Activated T-cell treated with anti-CD3 and anti-CD28 coated beads for 48 hours (primary cell): Measurements from ENCODE around the gene IDI1.
"Not testable (repeated sequence)": the region's sequence is repeated elsewhere in the genome, so short reads cannot be mapped to it uniquely, and the experiment has no call there.

Source experiments
- DNase-seq: peaks from one replicate; pipeline ENCODE4 v3.0.0-alpha.2; 2020; ENCODE audit warnings: low read depth

Gene IDI1

DNA sequence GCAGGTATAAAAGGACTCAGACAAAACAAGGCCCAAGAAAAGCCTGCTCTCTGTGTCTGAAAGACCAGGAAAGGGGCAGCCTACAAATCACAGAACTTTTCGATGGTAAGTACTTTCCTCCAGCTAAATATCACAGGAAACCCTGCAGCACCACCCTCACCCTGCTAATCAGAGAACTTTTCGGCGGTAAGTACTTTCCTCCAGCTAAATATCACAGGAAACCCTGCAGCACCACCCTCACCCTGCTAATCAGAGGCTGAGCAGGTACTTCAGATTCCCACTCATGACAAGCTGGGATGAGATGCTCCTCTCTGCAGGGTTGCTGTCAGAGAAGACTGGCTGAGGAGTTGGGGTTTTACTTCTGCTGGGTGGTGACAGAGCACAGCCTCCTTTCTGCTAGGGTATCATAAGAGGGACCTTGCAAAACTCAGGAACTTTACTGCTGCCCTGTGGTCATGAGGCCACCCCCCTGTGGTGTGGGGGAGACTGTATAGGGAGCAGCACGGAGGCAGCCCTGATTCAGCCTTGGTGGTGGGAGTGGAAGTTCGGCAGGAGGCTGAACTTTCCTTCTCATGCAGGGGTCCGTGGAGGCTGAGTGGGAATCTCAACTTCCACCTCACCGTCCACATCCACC is 14.4 kb upstream of the IDI1 start:
- DNase-seq: no peak

DNA sequence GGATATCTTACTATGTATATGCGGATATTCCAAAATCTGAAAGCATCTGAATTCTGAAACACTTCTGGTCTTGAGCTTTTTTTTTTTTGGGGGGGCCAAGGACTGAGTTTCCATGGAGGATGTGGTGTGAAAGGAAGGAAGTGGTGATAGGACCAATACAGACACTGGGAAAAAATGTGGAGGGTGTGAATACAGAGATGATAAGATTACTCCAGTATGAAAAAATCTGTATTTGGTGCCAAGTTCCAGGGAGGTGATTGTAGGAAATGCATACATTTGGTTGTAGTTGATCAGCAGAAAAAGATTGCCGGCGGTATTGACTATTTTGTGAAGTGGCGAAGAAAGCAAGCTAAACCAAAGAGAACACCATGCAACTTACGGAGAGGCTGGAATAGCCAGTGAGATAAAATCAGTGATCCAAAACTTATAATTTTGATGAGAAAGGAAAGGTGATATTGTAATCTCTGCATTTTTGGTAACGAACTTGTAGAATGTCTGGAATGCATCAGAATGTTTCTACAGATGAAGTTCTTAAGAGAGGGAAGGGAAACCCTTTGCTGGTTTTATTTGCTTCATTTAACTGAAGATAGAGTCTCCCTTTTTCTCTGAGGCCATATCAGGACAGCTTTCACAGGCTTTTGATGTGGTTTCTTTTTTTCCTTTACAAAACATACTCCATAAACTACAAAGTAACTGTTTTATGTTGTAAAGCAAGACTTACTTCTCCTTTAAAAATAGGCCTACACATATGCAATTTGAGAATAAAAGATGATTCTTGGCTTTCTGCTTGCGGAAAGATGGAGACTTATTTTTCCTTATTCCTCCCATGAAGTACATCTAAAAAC is 13.2 kb upstream of the IDI1 start:
- DNase-seq: no peak

DNA sequence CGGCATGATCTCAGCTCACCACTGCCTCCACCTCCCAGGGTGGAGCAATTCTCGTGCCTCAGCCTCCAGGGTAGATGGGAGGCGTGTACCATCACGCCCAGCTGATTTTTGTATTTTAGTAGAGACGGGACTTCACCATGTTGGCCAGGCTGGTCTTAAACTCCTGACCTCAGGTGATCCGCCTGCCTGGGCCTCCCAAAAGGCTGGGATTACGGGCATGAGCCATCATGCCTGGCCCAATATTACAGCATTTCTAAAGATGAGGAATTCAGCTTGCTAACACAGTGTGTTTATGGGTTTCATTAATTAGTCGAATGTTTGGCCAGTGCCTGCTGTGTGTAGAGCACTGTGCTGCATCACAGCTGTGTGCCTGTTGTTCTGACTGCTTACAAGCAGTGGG is 11.0 kb upstream of the IDI1 start:
- no peak for DNase-seq

DNA sequence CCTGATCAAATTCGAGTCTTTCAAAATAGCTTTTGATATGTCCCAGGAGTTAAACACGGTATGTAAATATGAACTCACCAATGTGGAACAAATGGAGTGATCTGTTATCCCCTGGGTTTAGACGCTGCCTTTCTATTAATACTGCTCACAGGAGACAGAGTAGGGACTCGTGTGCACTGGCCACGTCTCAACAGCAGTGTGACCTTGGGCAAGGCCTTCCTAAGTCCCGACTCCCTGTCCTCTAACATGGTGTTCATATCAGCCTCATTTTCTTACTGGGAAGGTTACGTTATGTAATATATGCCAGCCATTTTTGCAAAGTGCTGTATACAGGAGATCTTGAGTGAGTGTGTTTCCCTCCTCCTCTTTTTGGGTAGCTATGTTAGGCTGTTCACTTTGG is 9.1 kb upstream of the IDI1 start:
- DNase-seq: no peak

DNA sequence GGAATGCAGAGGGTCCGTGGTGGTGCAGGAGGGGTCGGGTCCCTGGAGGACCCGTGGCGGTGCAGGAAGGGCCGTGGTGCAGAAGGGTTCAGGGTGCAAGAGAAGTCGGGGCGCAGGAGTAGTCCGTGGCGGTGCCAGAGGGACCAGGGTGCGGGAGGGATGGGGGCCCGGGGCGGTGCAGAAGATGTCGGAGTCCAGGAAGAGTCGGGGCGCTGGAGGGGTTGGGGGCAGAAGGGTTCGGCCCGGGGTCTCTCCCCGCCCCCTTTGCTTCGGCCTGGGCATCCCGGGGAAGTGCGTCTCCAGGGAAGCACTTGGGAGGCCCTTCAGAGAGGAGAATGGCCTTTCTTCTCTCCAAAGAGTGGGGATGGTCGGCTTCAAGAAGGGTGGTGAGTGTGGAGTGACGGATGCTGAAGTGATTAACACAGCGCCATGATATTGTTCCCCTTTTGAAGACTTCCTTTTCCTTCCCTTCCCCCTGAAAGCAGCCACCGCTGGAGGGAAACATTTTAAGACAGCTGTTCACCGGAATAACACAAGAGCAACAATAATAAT is 8.3 kb upstream of the IDI1 start:
- no peak for DNase-seq

DNA sequence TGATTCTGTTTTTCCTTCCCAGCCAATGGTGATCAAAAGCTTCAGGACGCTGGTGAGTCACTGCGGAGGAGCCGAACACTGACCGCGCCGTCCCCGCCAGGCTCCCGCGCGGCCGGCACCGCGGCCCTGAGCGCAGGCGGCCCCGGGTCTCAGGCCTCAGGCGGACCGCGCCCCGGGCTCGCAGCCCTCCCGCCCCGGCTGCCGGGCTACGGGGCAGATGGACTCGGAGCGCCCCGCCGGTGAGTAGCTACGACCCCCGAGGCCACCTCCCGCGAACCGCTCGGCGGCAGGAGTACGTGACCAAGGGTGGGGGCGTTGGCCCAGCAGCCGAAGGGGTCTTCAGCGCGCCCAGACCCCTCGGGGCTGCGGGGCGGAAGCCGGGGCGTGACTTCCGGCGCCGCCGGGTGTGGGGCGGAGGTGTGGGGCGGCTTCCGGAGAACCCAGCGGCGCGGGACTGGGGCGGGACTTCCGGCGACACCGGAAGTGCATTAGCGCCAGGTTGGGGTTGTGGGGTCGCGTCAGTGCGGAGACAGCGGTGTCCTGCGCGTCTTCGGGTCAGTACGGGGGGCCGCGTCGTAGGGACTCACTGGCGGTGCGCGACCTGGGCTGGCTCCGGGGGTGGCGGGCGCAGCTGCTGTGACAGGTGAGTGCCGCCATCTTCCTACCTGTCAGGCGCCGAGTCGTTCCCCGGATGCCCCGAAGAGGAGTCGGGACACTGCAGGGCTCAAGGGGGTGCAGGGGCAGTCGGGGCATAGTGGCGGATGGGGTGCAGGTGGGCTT is 7.6 kb upstream of the IDI1 start, which contains the start of gene WDR37:
Gene WDR37 (plus strand): TSS at position 60 of the 780 bp plus-strand sequence. CDS start 15,771 bp downstream, outside the sequence.
- peak; percentile 87 for DNase-seq

DNA sequence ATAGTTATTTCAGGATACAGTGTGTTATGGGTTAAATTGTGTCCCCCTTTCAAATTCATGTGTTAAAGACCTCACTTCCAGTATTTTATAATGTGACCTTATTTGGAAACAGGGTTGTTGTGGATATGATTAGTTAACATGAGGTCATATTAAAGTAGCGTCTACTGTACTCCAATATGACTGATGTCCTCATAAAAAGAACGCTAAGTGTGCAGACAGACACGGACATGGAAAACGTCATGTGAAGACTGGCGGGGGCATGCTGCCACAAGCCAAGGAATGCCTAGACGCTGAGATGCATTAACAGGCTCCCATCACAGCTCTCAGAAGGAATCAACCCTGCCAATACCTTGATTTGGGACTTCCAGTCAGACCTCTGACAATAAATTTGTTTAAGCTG is 5.8 kb upstream of the IDI1 start:
- no peak for DNase-seq

DNA sequence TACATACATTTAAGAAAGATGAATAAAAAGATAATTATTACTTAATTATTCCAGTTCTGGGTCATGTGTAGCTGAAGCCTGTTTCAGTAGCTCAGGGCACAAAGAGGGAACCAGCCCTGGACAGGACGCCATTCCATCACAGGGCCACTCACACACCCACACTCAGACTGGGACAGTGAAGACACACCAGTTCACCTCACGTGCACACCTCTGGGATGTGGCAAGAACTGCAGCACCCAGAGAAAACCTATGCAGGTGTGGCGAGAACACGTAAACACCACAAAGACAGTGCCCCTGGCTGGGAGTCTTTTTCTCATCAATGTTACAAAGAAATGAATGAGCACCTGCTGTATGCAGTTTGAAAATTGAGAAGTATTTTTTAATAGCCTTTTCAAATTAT is 1.6 kb upstream of the IDI1 start:
- no peak for DNase-seq

DNA sequence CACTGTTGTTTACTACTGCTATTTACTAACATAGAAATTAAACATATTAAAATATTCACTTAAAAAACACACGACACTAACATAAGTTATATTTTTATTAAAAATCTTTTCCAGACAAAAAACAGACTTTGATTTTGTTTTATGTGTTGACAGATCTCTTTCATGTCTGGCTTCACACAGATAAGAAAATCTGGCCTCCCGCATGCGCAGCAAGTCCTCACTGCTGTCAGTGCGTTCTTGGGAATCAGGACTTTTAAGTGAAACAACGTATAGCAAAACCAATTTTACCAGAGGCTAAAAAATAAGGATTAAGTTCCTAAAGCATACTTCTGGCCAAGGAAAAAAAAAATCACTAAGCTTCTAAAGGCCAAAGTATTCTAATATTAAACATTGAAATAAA is 1.2 kb upstream of the IDI1 start:
- DNase-seq: no peak

DNA sequence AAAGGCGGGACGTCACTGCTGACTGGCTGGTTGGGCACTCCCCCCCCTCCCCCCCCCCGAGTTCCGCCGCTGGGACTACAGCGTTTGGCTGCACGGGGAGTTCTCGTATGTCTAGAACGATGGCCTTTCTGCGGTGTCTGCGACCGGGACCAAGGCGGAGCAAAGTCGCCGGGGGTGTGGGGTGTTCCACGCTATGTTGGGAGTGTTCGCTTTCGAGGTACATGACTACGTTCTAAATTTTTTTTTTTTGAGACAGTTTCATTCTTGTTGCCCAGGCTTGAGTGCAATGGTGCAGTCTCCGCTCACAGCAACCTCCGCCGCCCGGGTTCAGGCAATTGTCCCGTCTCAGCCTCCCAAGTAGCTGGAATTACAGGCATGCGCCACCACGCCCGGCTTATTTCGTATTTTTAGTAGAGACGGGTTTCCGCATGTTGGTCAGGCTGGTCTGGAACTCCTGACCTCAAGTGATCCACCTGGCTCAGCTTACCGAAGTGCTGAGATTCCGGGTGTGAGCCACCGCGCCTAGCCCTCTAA is 573 bp upstream of the IDI1 start:
- no peak for DNase-seq

DNA sequence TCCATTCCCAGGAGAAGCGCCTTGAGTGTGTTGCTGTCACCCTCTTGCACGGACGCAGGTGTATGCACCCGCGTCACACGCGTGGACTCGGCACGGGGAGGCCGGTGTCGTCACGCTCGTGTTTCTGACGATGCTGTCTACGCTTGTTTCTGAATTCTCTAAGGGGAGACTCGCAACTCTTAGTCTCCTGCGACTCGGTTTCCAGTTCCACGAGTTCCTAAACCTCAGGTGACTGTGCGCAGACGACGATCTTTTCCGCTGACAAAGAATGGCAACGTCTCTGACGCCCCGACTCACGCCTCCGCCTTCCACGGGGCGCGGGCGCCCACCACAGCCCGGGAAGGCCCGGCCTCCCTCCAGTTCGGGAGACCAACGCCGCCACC is 579 bp downstream of the IDI1 start:
- DNase-seq: no peak

DNA sequence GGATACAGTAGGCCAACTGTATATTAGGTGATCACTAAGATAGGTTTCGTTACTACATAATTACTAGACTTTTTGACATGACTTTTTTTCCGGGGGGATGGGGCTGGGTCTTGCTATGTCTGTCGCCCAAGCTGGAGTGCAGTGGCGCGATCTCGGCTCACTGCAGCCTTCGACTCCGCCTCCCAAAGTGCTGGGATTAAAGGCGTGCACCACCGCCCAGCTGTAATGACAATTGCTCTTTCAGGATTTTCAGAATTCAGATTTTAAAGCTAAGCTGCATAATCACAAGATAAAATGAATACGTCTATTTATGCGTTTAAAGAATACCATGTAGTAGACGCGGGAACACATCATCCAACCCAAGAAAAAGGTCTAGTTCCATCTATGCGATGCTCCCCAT is 982 bp downstream of the IDI1 start:
- no peak for DNase-seq

DNA sequence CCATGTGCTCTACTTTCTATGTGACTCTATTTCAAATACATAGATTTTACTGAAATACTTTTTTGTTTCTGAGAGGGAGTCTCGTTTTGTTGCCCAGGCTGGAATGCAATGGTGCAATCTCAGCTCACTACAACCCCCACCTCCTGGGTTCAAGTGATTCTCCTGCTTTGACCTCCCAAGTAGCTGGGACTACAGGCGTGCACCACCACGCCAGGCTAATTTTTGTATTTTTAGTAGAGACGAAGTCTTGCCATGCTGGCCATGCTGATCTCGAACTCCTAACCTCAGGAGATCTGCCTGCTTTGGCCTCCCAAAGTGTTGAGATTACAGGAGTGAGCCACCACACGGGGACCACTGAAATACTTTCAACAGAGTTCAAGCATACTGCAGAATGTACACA is 3.5 kb downstream of the IDI1 start:
- DNase-seq: no peak

DNA sequence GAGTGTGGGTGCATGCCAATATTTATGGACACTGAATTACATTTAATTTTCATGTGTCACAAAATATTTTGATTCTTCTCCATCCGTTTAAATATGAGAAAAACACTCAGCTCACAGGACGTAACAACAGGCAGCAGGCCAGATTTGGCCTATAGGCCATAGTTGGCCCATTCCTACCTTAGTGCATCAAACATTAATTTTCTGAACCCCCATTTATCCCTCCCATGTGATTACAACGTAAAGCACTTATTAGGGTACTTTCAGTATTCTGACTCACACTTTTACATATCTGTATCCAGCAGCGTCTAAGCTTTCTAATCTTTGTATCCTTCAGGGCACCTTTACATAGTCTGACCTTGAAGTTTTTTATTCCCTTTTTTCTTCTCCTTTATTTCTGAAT is 4.0 kb downstream of the IDI1 start:
- no peak for DNase-seq

DNA sequence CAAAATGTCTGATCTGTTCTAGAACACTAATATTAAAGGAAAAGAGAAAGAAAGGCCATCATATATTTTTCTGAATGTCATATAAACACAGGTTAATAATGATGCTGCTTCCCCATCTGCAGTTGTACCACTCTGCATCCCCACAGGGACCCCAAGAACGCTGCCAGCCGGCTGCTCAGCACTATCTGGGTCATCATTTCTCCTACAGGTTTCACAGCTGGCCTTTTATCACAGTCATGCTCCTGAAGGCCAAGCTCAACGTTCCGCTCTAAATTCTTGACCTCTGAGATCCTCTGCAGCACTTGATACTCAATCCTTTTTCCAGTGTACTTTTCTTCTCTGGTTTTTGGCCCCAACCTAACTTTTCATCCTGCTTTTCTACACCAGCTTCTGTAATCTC is 4.8 kb downstream of the IDI1 start:
- DNase-seq: no peak

DNA sequence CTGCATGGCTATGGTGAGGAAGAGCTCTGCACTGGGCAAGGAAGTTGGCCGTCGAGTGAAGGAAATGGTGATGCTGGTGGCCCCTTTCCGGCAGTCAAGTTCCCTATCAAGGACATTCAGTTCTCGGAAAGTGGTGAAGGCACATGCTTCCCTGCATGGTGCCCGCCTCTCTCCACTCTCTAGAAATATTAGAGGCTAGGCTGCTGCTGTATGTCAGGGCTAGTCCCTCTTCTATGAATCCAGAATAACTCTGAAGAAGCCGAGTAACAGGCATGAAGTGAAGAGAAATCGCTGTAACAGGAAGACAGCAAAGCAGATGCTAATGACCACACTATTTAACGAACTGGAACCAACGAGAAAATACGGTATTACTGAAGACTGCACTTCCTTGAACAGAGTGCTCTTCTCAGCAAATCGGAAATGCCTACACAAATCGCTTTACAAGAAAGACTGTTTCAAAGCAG is 5.4 kb downstream of the IDI1 start:
- DNase-seq: no peak

DNA sequence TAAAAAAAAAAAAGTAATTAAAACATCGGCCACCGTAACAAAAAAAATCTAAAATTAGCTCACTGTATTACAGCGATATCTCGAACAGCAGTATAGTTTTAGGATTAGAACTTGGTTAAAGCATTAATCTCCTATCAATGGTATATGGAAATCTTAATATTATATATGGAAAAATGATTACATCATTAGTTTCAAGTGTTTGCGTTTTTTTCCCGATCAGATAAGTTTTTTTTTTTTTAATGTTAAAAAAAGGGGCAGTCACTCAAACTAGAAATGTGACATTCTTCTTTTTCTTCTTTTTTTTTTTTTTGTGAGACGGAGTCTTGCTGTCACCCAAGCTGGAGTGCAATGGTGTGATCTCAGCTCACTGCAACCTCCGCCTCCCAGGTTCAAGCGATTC is 7.4 kb downstream of the IDI1 start:
- no peak for DNase-seq

DNA sequence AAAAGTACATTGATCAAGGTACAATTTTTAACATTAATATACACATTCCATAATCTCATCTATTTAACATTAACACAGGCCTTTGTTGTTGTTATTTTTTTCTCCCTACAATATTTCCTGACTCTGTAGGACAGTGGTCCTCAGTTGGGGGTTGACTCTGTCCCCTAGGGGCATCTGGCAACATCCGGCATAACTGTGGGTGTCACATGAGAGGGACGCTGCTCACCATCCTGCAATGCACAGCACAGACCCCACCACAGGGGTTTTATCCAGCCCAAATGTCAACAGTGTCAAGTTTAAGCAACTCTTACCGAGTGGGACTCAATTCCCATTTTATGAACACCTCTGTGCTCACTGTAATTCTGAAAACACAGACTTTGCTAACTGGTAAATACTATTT is 8.8 kb downstream of the IDI1 start:
- DNase-seq: no peak

DNA sequence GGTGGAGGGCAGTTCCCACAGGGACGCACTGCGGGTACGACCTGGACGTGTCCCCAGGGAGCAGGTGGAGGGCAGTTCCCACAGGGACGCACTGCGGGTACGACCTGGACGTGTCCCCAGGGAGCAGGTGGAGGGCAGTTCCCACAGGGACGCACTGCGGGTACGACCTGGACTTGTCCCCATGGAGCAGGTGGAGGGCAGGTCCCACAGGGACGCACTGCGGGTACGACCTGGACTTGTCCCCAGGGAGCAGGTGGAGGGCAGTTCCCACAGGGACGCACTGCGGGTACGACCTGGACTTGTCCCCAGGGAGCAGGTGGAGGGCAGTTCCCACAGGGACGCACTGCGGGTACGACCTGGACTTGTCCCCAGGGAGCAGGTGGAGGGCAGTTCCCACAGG is 10.2 kb downstream of the IDI1 start:
- not testable (repeated sequence) for DNase-seq

DNA sequence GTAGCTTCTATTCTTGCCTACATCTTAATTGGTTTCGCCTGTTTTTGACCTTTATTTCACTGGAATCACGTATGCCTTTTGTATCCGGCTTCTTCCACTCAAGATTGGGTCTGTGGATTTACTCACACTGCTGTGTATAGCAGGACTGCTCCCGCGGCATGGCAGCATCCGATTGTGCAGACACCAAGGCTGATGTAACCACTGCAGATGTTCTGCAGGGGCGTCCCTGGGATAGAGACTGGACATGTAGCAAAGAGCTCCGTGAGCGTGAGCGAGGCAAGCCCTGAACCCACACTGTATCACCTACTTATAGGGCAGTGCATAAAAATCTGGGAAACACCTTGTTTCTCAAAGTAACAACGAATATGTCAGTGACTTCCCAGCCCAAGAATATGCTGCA is 11.8 kb downstream of the IDI1 start:
- no peak for DNase-seq

DNA sequence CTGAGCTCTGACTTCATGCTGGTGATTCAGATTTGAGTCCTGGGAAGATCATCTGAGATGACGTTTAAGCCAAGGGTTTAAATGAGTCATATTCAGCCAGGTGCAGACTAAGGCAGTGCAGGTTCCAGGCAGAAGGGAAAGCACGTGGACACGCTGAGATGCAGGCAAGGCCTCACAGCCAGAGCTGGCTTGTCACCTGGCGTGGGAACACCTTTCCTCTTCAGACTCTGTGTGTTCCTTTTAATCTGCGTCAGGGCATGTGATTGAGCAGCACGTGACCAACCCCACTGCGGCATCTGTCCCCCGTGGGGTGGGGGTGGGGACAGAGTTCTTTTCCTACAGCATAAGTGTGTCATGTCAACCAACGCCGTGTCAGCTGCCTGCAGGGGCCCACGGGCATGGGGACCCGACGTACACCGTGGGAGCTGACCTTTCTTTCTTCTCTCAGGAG is 12.6 kb downstream of the IDI1 start:
- no peak for DNase-seq

DNA sequence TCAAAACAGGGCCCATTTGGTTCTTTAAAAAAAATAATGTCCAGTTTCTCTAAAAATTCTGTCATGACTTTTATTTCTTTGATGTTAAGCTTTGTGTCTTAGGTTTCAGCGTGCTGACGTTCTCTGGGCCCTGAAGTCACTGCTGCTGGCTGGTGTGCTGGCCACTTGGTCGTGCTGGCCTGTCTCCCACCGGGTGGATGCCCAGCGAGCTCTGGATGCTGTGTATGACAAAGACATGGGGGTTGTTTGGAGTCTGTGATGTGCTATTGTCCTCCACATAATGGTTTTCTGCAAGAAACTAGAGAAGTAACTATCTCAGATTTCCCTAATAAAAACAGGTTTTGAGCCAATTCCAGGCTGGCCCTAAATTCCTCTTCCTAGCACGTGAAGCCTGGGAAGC is 13.7 kb downstream of the IDI1 start:
- no peak for DNase-seq
